Stomach (tissue), 4 donors: ENCODE measurements around the gene NLGN1.

ENCODE experiments used
- POLR2A ChIP-seq, 4 donors: fragments of 450-650 bp; IDR thresholded peaks; one replicate each; pipeline ENCODE4 v1.6.1; 2016; ENCODE audit warnings: antibody characterized with exemption in 4 of 4, control low read depth in 2 of 4, mild to moderate bottlenecking in 1 of 4, moderate library complexity in 1 of 4
- POLR2AphosphoS5 ChIP-seq, 3 donors: sonication (generic); formaldehyde crosslinking; IDR thresholded peaks; one replicate each; pipeline ENCODE4 v1.6.1; 2016; ENCODE audit warnings: antibody characterized with exemption in 3 of 3
- TF ChIP-seq, protein P1 (sequence below), 7 experiments: fragments of 450-650 bp in 4 of 7; fragments of 200-600 bp in 3 of 7; sonication (generic) in 3 of 7; IDR thresholded peaks; one replicate each; pipeline ENCODE4 v1.5.1; 2016 to 2019; ENCODE audit warnings: antibody characterized with exemption in 7 of 7, control low read depth in 2 of 7, mild to moderate bottlenecking in 1 of 7

- TF ChIP-seq, protein P1, sequence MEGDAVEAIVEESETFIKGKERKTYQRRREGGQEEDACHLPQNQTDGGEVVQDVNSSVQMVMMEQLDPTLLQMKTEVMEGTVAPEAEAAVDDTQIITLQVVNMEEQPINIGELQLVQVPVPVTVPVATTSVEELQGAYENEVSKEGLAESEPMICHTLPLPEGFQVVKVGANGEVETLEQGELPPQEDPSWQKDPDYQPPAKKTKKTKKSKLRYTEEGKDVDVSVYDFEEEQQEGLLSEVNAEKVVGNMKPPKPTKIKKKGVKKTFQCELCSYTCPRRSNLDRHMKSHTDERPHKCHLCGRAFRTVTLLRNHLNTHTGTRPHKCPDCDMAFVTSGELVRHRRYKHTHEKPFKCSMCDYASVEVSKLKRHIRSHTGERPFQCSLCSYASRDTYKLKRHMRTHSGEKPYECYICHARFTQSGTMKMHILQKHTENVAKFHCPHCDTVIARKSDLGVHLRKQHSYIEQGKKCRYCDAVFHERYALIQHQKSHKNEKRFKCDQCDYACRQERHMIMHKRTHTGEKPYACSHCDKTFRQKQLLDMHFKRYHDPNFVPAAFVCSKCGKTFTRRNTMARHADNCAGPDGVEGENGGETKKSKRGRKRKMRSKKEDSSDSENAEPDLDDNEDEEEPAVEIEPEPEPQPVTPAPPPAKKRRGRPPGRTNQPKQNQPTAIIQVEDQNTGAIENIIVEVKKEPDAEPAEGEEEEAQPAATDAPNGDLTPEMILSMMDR (IDR thresholded peaks at IDR 0.05) = no peak
- TF ChIP-seq POLR2A (IDR thresholded peaks at IDR 0.05) (no peak), POLR2AphosphoS5 (IDR thresholded peaks at IDR 0.05) (no peak)
These were observed 468.5 kb downstream of the NLGN1 start for GRCh38 chr3:173865900-173866498.
